ENCODE measurements around the gene MINPP1. TPM values are rescaled to one million over a fixed set of nuclear protein-coding genes. Genes with fewer than 3 reads are reported as not detected.
"Not testable (repeated sequence)": the region's sequence is repeated elsewhere in the genome, so short reads cannot be mapped to it uniquely, and the experiment has no call there.

Gene MINPP1
- total and polyA plus RNA-seq, 7 experiments from 2014 or later: 1.8 to 9.5 (median 8.8) TPM

- H3K27ac Mint-ChIP-seq; DNase-seq; intact Hi-C loops (cut with micrococcal nuclease); H3K4me3 ChIP-seq (ENCODE audit: low read length); H3K36me3 ChIP-seq (ENCODE audit: control insufficient read depth in 2 of 3, insufficient read depth in 3 of 3, low read length in 3 of 3); H3K4me1 ChIP-seq (ENCODE audit: control insufficient read depth in 2 of 2, insufficient read depth in 2 of 2, low read length in 2 of 2); H3K27ac ChIP-seq (ENCODE audit: low read depth, low read length); CTCF ChIA-PET; H3K36me3 Mint-ChIP-seq; H3K4me1 Mint-ChIP-seq; H3K9me3 ChIP-seq (ENCODE audit: control insufficient read depth in 2 of 3, low read length in 3 of 3); POLR2A ChIA-PET; H3K27me3 ChIP-seq (ENCODE audit: control insufficient read depth in 2 of 2, insufficient read depth in 2 of 2, low read length in 2 of 2); H3K4me3 Mint-ChIP-seq; ATAC-seq; H3K9me3 Mint-ChIP-seq: not testable (repeated sequence)
- H3K27me3 Mint-ChIP-seq: peaks cover 3 to 15% (median 8%) of the 10 kb centered on the region in 5 donors
Measured at GRCh38 chr10:87492450-87492849, 12.2 kb upstream of the MINPP1 start.

- ATAC-seq; H3K27me3 ChIP-seq (ENCODE audit: control insufficient read depth in 2 of 2, insufficient read depth in 2 of 2, low read length in 2 of 2); H3K4me3 Mint-ChIP-seq; CTCF ChIA-PET; H3K9me3 Mint-ChIP-seq; H3K36me3 Mint-ChIP-seq; H3K4me1 Mint-ChIP-seq; H3K9me3 ChIP-seq (ENCODE audit: control insufficient read depth in 2 of 3, low read length in 3 of 3); H3K36me3 ChIP-seq (ENCODE audit: control insufficient read depth in 2 of 3, insufficient read depth in 3 of 3, low read length in 3 of 3); H3K27ac ChIP-seq (ENCODE audit: low read depth, low read length); H3K4me3 ChIP-seq (ENCODE audit: low read length); POLR2A ChIA-PET; DNase-seq; intact Hi-C loops (cut with micrococcal nuclease); H3K4me1 ChIP-seq (ENCODE audit: control insufficient read depth in 2 of 2, insufficient read depth in 2 of 2, low read length in 2 of 2); H3K27ac Mint-ChIP-seq: not testable (repeated sequence)
- peaks cover 7 to 19% (median 11%) of the 10 kb centered on the region in 5 donors for H3K27me3 Mint-ChIP-seq
Measured at GRCh38 chr10:87495446-87495845, 9.2 kb upstream of the MINPP1 start.

GRCh38 chr10:87497386-87497785 lies 7.3 kb upstream of the MINPP1 start:
- H3K4me1 ChIP-seq (ENCODE audit: control insufficient read depth in 2 of 2, insufficient read depth in 2 of 2, low read length in 2 of 2); H3K36me3 ChIP-seq (ENCODE audit: control insufficient read depth in 2 of 3, insufficient read depth in 3 of 3, low read length in 3 of 3); DNase-seq; H3K27ac ChIP-seq (ENCODE audit: low read depth, low read length); H3K9me3 ChIP-seq (ENCODE audit: control insufficient read depth in 2 of 3, low read length in 3 of 3); H3K9me3 Mint-ChIP-seq; H3K36me3 Mint-ChIP-seq; CTCF ChIA-PET; H3K4me1 Mint-ChIP-seq; H3K27ac Mint-ChIP-seq; POLR2A ChIA-PET; ATAC-seq; intact Hi-C loops (cut with micrococcal nuclease); H3K27me3 ChIP-seq (ENCODE audit: control insufficient read depth in 2 of 2, insufficient read depth in 2 of 2, low read length in 2 of 2); H3K4me3 Mint-ChIP-seq; H3K4me3 ChIP-seq (ENCODE audit: low read length): not testable (repeated sequence)
- peaks cover 7 to 30% (median 11%) of the 10 kb centered on the region in 5 donors for H3K27me3 Mint-ChIP-seq

GRCh38 chr10:87498106-87498789 lies 6.4 kb upstream of the MINPP1 start:
- intact Hi-C loops (cut with micrococcal nuclease); H3K4me1 Mint-ChIP-seq; CTCF ChIA-PET; H3K27me3 ChIP-seq (ENCODE audit: control insufficient read depth in 2 of 2, insufficient read depth in 2 of 2, low read length in 2 of 2); ATAC-seq; H3K9me3 Mint-ChIP-seq; H3K27ac Mint-ChIP-seq; H3K4me3 Mint-ChIP-seq; H3K4me1 ChIP-seq (ENCODE audit: control insufficient read depth in 2 of 2, insufficient read depth in 2 of 2, low read length in 2 of 2); DNase-seq; H3K27ac ChIP-seq (ENCODE audit: low read depth, low read length); H3K36me3 ChIP-seq (ENCODE audit: control insufficient read depth in 2 of 3, insufficient read depth in 3 of 3, low read length in 3 of 3); H3K36me3 Mint-ChIP-seq; POLR2A ChIA-PET; H3K4me3 ChIP-seq (ENCODE audit: low read length); H3K9me3 ChIP-seq (ENCODE audit: control insufficient read depth in 2 of 3, low read length in 3 of 3): not testable (repeated sequence)
- peaks cover 7 to 36% (median 11%) of the 10 kb centered on the region in 5 donors for H3K27me3 Mint-ChIP-seq

- Histone ChIP-seq H3K4me1 (ENCODE audit: control insufficient read depth in 2 of 2, insufficient read depth in 2 of 2, low read length in 2 of 2) (peaks cover 1 to 2% of the 10 kb centered on the region in 2 donors), H3K4me3 (ENCODE audit: low read length) (no peak overlapping the region), H3K36me3 (ENCODE audit: control insufficient read depth in 2 of 3, insufficient read depth in 3 of 3, low read length in 3 of 3) (peaks cover 0 to 11% (median 0%) of the 10 kb centered on the region in 3 experiments), H3K9me3 (ENCODE audit: control insufficient read depth in 2 of 3, low read length in 3 of 3) (no peaks in the 10 kb centered on the region), H3K27me3 (ENCODE audit: control insufficient read depth in 2 of 2, insufficient read depth in 2 of 2, low read length in 2 of 2) (no peaks in the 10 kb centered on the region), H3K27ac (ENCODE audit: low read depth, low read length) (no peak overlapping the region)
- Mint-ChIP-seq H3K27ac (no peak overlapping the region), H3K27me3 (peaks cover 7 to 38% (median 11%) of the 10 kb centered on the region in 5 donors), H3K9me3 (peaks cover 0 to 2% (median 0%) of the 10 kb centered on the region in 11 donors), H3K4me1 (peaks cover 2 to 17% (median 13%) of the 10 kb centered on the region in 7 donors), H3K36me3 (no peaks in the 10 kb centered on the region), H3K4me3 (no peak overlapping the region)
- POLR2A ChIA-PET: no interaction called here
- no peak for ATAC-seq
- DNase-seq: no peak
- CTCF ChIA-PET: no interaction called here
- intact Hi-C loops (cut with micrococcal nuclease): loop anchor here in 1 of 2 donors (10.0 kb wide), 2 partner anchors 156 to 1494 kb away; partner anchors contain the start of gene FAS
Measured at GRCh38 chr10:87500646-87501048, 4.0 kb upstream of the MINPP1 start.

GRCh38 chr10:87503401-87503800 lies 1.3 kb upstream of the MINPP1 start:
- Mint-ChIP-seq H3K9me3 (peaks cover 0 to 1% (median 0%) of the 10 kb centered on the region in 11 donors), H3K36me3 (peaks cover 0 to 1% (median under 1%) of the 10 kb centered on the region in 5 donors), H3K4me3 (peak overlapping the region in 8 of 10 donors; percentile 41 to 97 (median 86)), H3K27me3 (peaks cover 0 to 27% (median 0%) of the 10 kb centered on the region in 5 donors), H3K4me1 (peaks cover 18 to 43% (median 32%) of the 10 kb centered on the region in 7 donors), H3K27ac (peak overlapping the region in 1 of 9 donors; percentile 72)
- peaks cover 12 to 13% of the 10 kb centered on the region in 2 donors for H3K4me1 ChIP-seq (ENCODE audit: control insufficient read depth in 2 of 2, insufficient read depth in 2 of 2, low read length in 2 of 2)
- DNase-seq (no peak), ATAC-seq (no peak)
- H3K27ac ChIP-seq (ENCODE audit: low read depth, low read length): no peak overlapping the region
- H3K4me3 ChIP-seq (ENCODE audit: low read length): no peak overlapping the region
- ChIA-PET POLR2A (no interaction called here), CTCF (interaction anchor here (0.6 kb wide), 3 partner anchors 122 to 1063 kb away, joined by 3 to 5 read pairs (median 4); no protein-coding TSS in a partner anchor)
- intact Hi-C loops (cut with micrococcal nuclease): loop anchor here in 1 of 2 donors (10.0 kb wide), 2 partner anchors 159 to 1491 kb away; partner anchors contain the start of gene FAS
- H3K9me3 ChIP-seq (ENCODE audit: control insufficient read depth in 2 of 3, low read length in 3 of 3): no peaks in the 10 kb centered on the region
- no peaks in the 10 kb centered on the region for H3K27me3 ChIP-seq (ENCODE audit: control insufficient read depth in 2 of 2, insufficient read depth in 2 of 2, low read length in 2 of 2)
- peaks cover 0 to 11% (median 0%) of the 10 kb centered on the region in 3 experiments for H3K36me3 ChIP-seq (ENCODE audit: control insufficient read depth in 2 of 3, insufficient read depth in 3 of 3, low read length in 3 of 3)
